NOMO-1 treated with DMSO at 0.1 percent for 48 hours (cell line): ENCODE data around the gene CDK10.

Source experiments
- DNase-seq: peaks from one replicate; lab custom pipeline; 2025; ENCODE audit not compliant: unreplicated experiment; lab: John Stamatoyannopoulos, UW

The CDK10 gene

GRCh38 chr16:89732142-89732917, 45.8 kb downstream of the CDK10 start:
- no peak for DNase-seq

- no peak for DNase-seq
Observed at GRCh38 chr16:89732918-89733242, 46.4 kb downstream of the CDK10 start.

GRCh38 chr16:89733322-89733721, 46.8 kb downstream of the CDK10 start:
- DNase-seq, result no peak

- DNase-seq, result no peak
Observed at GRCh38 chr16:89733792-89734191, 47.3 kb downstream of the CDK10 start.

- no peak for DNase-seq
Observed at GRCh38 chr16:89736554-89736953, 50.1 kb downstream of the CDK10 start.

GRCh38 chr16:89737341-89738071, 51.0 kb downstream of the CDK10 start:
- DNase-seq, result no peak

- DNase-seq, result no peak
Observed at GRCh38 chr16:89738072-89738377, 51.5 kb downstream of the CDK10 start.

GRCh38 chr16:89738538-89739317, 52.2 kb downstream of the CDK10 start:
- DNase-seq, result no peak

- no peak for DNase-seq
Observed at GRCh38 chr16:89739383-89739782, 52.9 kb downstream of the CDK10 start.

GRCh38 chr16:89741342-89742014, 55.0 kb downstream of the CDK10 start:
- DNase-seq, result no peak

- DNase-seq, result no peak
Observed at GRCh38 chr16:89742948-89743347, 56.5 kb downstream of the CDK10 start.

GRCh38 chr16:89744813-89745212, 58.3 kb downstream of the CDK10 start:
- no peak for DNase-seq
